GM20431 (cell line): Measurements from ENCODE around the gene TBP.
"Not testable (repeated sequence)": the region's sequence is repeated elsewhere in the genome, so short reads cannot be mapped to it uniquely, and the experiment has no call there.

Experiments used
- in situ Hi-C: fragments of 300-500 bp; cut with MseI, MboI; formaldehyde crosslinking; loops from one replicate; pipeline ENCODE4 v1.15.0; 2020; ENCODE audit warnings: low sequenced_read_pairs; ENCODE audit not compliant: unreplicated experiment

Gene TBP

DNA sequence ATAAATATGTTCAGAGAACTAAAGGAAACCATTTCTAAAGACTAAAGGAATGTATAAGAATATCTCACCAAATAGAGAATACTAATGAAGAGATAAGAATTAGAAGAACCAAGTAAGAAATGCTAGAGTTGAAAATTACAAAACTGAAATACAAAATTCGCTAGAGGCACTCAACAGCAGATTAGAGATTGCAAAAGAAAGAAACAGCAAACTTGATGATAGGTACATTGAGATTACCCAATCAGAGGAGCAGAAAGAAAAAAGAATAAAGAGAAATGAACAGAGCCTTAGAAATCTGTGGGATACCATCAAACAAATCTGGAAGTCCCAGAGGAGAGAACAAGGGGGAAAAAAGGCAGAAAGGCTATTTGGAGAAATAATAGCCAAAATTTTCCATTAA lies 36.6 kb downstream of the TBP start:
- in situ Hi-C loops = no loop called here

- in situ Hi-C loops = no loop called here
Observed at GRCh38 chr6:170596426-170596825, 42.3 kb downstream of the TBP start.

GRCh38 chr6:170597278-170597677 lies 43.1 kb downstream of the TBP start:
- in situ Hi-C loops = no loop called here

DNA sequence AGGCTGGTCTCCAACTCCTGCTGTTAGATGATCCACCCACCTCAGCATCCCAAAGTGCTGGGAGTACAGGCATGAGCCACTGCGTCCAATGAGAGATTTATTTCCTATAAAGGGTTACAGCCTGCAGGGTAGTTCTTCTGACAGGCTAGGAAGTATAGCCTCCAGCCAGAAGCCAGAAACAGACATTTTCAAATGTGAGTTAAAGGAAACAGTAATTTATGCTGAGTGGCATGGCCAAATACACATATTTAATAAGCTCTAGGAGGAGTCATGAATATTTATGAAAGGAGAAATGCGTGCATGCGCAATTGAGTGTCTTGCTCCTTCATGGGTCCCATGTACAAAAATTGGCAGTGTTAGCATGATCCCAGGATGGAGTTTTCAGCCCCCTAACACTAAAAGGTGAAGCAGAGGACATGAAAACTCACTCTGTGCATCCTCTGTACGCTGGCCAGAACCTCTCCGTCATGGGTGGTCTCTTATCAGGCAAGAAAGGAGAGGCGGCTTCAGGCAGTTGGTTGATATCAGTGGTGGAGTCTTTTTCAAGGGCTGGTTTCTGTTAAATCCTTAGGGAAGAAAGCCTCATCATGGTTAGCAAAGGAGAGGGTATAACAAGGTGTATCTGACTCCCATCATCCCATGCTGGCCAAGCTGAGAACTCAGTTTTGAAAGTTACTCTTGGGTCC lies 51.5 kb downstream of the TBP start:
- in situ Hi-C loops = no loop called here

- in situ Hi-C loops = not testable (repeated sequence)
Observed at GRCh38 chr6:170609225-170609624, 55.1 kb downstream of the TBP start.

GRCh38 chr6:170612256-170612804 lies 58.2 kb downstream of the TBP start:
- in situ Hi-C loops = not testable (repeated sequence)

- in situ Hi-C loops = not testable (repeated sequence)
Observed at GRCh38 chr6:170616020-170616554, 61.9 kb downstream of the TBP start.
